T-helper 1 cell treated with Interleukin-12 subunit alpha and Interleukin-12 subunit beta and Interleukin-4 antibody, amounts not matched to agents 30 μg/mL and 1 μg/mL, for 36 hours (primary cell): ENCODE measurements around the gene IFT81.
"Not testable (repeated sequence)": the region's sequence is repeated elsewhere in the genome, so short reads cannot be mapped to it uniquely, and the experiment has no call there.

ENCODE experiments used
- H3K27ac Mint-ChIP-seq: one replicate; pipeline ENCODE4 v1.8.0; 2021; ENCODE audit warnings: mild to moderate bottlenecking, mixed read lengths
- H3K27me3 Mint-ChIP-seq: one replicate; pipeline ENCODE4 v1.8.0; 2021; ENCODE audit warnings: low read depth, mixed read lengths
- H3K36me3 Mint-ChIP-seq: one replicate; pipeline ENCODE4 v1.8.0; 2021; ENCODE audit warnings: low read depth, mixed read lengths
- H3K4me1 Mint-ChIP-seq: one replicate; pipeline ENCODE4 v1.8.0; 2021; ENCODE audit warnings: low read depth, mixed read lengths
- H3K4me3 Mint-ChIP-seq: one replicate; pipeline ENCODE4 v1.8.0; 2021; ENCODE audit warnings: mild to moderate bottlenecking, moderate library complexity, mixed read lengths
- H3K9me3 Mint-ChIP-seq: one replicate; pipeline ENCODE4 v1.8.0; 2021; ENCODE audit warnings: mixed read lengths

IFT81 gene, protein sequence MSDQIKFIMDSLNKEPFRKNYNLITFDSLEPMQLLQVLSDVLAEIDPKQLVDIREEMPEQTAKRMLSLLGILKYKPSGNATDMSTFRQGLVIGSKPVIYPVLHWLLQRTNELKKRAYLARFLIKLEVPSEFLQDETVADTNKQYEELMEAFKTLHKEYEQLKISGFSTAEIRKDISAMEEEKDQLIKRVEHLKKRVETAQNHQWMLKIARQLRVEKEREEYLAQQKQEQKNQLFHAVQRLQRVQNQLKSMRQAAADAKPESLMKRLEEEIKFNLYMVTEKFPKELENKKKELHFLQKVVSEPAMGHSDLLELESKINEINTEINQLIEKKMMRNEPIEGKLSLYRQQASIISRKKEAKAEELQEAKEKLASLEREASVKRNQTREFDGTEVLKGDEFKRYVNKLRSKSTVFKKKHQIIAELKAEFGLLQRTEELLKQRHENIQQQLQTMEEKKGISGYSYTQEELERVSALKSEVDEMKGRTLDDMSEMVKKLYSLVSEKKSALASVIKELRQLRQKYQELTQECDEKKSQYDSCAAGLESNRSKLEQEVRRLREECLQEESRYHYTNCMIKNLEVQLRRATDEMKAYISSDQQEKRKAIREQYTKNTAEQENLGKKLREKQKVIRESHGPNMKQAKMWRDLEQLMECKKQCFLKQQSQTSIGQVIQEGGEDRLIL

GRCh38 chr12:110124269-110124995 is at the start of gene IFT81:
IFT81 (plus strand) TSS chr12:110124357; CDS start chr12:110127381, 3,024 bp downstream.
- H3K4me3 Mint-ChIP-seq: peak within 1 kb of the TSS; percentile 89
- peaks cover 12% of the 10 kb centered on the region for H3K4me1 Mint-ChIP-seq

GRCh38 chr12:110075880-110076279 is 48.3 kb upstream of the IFT81 start:
- Mint-ChIP-seq H3K27me3 (no peaks in the 10 kb centered on the region), H3K4me3 (no peak overlapping the region), H3K36me3 (peaks cover 22% of the 10 kb centered on the region), H3K4me1 (peaks cover 58% of the 10 kb centered on the region), H3K9me3 (peaks cover 10% of the 10 kb centered on the region), H3K27ac (no peak overlapping the region)

More at GRCh38 chr12:110124269-110124995, at the start of gene IFT81:
- Mint-ChIP-seq H3K9me3 (no peaks in the 10 kb centered on the region), H3K36me3 (no peaks in the 10 kb centered on the region), H3K27me3 (peaks cover 40% of the 10 kb centered on the region), H3K27ac (peak within 1 kb of the TSS; percentile 77)

DNA sequence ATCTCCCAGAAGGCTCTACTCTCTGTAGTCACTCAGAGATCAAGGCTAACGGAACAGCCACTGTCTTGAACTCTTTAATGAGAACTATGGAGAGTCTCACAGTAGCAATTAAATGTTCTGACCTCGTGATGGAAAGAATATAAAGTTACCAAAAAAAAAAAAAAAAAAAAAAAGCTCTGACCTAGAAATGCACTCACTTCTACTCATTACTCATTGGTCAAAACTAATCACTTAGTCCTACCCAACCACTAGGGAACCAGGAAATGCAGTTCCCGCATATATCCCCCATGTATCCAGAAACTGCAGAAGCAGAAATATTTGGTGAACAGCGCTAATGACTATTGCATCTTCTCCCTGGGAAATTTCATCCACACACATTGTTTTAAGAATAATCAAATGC is 46.4 kb upstream of the IFT81 start:
- H3K27me3 Mint-ChIP-seq: no peaks in the 10 kb centered on the region
- H3K36me3 Mint-ChIP-seq: peaks cover 14% of the 10 kb centered on the region
- peaks cover 4% of the 10 kb centered on the region for H3K9me3 Mint-ChIP-seq
- H3K4me3 Mint-ChIP-seq: no peak overlapping the region
- peaks cover 47% of the 10 kb centered on the region for H3K4me1 Mint-ChIP-seq
- H3K27ac Mint-ChIP-seq: no peak overlapping the region

DNA sequence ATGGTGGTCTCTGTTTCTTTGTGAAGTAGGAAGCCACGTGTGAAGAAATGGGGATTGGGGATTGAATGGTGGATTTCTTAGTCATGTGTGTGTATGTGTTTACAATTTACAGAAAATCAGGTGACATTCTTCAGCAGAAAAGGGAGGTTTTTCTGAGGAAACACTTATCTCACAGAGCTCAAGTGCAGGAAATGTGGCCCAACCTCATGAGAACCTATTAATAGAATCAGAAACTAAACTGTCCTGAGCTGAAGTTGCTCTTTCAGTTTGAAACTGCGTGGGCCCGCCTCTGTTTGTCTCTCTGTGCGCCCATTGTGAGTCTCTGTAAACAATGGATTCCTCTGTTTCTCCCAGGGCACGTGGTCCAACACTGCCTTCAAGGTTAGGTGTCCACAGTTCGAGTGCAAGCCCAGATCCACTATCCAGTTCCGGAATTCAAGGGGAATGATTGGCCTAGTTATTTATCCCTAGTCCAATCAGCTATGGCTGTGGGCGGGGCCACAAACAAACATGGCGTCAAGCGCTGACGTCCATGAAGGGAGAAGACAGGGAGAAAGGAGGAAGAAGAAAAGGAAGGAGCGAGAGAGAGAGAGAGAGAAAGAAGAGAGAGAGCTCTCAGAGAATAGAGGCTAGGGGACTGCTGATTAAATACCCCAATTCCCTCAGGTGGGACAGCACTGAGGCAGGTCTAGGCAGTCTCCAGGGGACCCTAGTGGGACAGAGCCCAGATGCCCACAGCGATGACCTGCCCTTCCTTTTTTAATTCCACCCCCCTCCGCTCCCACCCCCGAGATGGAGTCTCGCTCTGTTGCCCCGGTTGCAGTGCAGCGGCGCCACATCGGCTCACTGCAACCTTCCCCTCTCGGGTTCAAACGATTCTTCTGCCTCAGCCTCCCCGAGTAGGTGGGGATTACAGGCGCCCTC is 44.4 kb upstream of the IFT81 start:
- Mint-ChIP-seq H3K4me1 (peaks cover 29% of the 10 kb centered on the region), H3K4me3 (peak overlapping the region; percentile 80), H3K27me3 (no peaks in the 10 kb centered on the region), H3K27ac (peak overlapping the region; percentile 98), H3K9me3 (peaks cover 4% of the 10 kb centered on the region), H3K36me3 (peaks cover 10% of the 10 kb centered on the region)

GRCh38 chr12:110080410-110080809 is 43.7 kb upstream of the IFT81 start:
- H3K27ac Mint-ChIP-seq: peak overlapping the region; percentile 65

GRCh38 chr12:110084314-110085015 is 39.7 kb upstream of the IFT81 start:
- peaks cover 9% of the 10 kb centered on the region for H3K36me3 Mint-ChIP-seq
- H3K4me3 Mint-ChIP-seq: no peak overlapping the region
- peaks cover 30% of the 10 kb centered on the region for H3K27me3 Mint-ChIP-seq
- H3K4me1 Mint-ChIP-seq: peaks cover 14% of the 10 kb centered on the region
- H3K27ac Mint-ChIP-seq: no peak overlapping the region
- H3K9me3 Mint-ChIP-seq: peaks cover 4% of the 10 kb centered on the region

More at GRCh38 chr12:110080410-110080809, 43.7 kb upstream of the IFT81 start:
- Mint-ChIP-seq H3K27me3 (peaks cover 3% of the 10 kb centered on the region), H3K9me3 (peaks cover 4% of the 10 kb centered on the region), H3K4me3 (peak overlapping the region; percentile 16), H3K36me3 (peaks cover 10% of the 10 kb centered on the region), H3K4me1 (peaks cover 29% of the 10 kb centered on the region)

GRCh38 chr12:110088216-110088615 is 35.9 kb upstream of the IFT81 start:
- H3K4me1 Mint-ChIP-seq, H3K27ac Mint-ChIP-seq, H3K9me3 Mint-ChIP-seq, H3K36me3 Mint-ChIP-seq, H3K4me3 Mint-ChIP-seq: not testable (repeated sequence)
- peaks cover 52% of the 10 kb centered on the region for H3K27me3 Mint-ChIP-seq

- Mint-ChIP-seq H3K36me3 (peaks cover 1% of the 10 kb centered on the region), H3K4me1 (peaks cover 2% of the 10 kb centered on the region), H3K27ac (no peak overlapping the region), H3K9me3 (no peaks in the 10 kb centered on the region), H3K27me3 (peaks cover 53% of the 10 kb centered on the region), H3K4me3 (no peak overlapping the region)
These were observed 35.2 kb upstream of the IFT81 start for GRCh38 chr12:110088936-110089335.

- Mint-ChIP-seq H3K27ac (no peak overlapping the region), H3K36me3 (peaks cover 1% of the 10 kb centered on the region), H3K27me3 (peaks cover 56% of the 10 kb centered on the region), H3K4me1 (peaks cover 2% of the 10 kb centered on the region), H3K9me3 (no peaks in the 10 kb centered on the region), H3K4me3 (no peak overlapping the region)
These were observed 33.7 kb upstream of the IFT81 start for GRCh38 chr12:110090266-110091135.

GRCh38 chr12:110091136-110091711 is 32.9 kb upstream of the IFT81 start:
- H3K4me3 Mint-ChIP-seq: no peak overlapping the region

DNA sequence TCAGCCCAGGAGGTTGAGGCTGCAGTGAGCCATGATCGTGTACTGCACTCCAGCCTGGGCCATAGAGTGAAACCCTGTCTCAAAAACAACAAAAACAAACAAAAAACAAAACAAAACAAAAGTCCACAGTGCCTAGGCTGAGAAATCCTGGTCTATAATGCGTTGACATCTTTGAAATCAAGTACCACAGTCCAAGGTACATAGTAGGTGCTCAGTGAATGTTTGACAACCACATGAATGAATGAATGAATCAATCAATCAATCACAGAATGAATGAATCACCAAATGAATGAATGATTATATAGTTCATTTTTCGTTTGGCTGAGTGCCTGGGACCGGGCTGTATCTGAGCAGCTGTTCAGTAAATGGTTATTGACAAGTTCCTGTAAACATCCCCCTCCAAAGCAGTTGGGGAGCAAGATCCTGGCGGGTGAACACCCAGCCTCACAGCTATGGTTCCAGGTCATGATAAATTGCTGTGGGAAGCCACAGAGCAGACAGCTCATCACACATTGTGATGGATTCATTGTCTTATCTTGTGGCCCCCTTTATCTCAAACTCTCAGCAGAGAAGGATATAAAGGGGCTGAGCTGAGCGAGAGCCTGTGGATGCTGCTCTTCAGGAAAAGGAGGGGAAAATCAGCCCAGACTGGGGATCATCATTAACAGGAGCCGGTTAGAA is 30.4 kb upstream of the IFT81 start:
- Mint-ChIP-seq H3K27ac (no peak overlapping the region), H3K9me3 (no peaks in the 10 kb centered on the region), H3K4me1 (no peaks in the 10 kb centered on the region), H3K27me3 (peaks cover 36% of the 10 kb centered on the region), H3K4me3 (no peak overlapping the region), H3K36me3 (no peaks in the 10 kb centered on the region)

More at GRCh38 chr12:110091136-110091711, 32.9 kb upstream of the IFT81 start:
- Mint-ChIP-seq H3K27ac (no peak overlapping the region), H3K36me3 (peaks cover 1% of the 10 kb centered on the region), H3K9me3 (no peaks in the 10 kb centered on the region), H3K4me1 (peaks cover 2% of the 10 kb centered on the region), H3K27me3 (peaks cover 48% of the 10 kb centered on the region)
